ENCODE data around the gene SPATA13. TPM values are rescaled to one million over a fixed set of nuclear protein-coding genes. Genes with fewer than 3 reads are reported as not detected.
A peak's percentile ranks its signal among the peaks of the same experiment; 100 is the strongest.

Gene SPATA13
- total and polyA plus RNA-seq, 4 donors = 10.5 to 36.7 (median 20.1) TPM

DNA sequence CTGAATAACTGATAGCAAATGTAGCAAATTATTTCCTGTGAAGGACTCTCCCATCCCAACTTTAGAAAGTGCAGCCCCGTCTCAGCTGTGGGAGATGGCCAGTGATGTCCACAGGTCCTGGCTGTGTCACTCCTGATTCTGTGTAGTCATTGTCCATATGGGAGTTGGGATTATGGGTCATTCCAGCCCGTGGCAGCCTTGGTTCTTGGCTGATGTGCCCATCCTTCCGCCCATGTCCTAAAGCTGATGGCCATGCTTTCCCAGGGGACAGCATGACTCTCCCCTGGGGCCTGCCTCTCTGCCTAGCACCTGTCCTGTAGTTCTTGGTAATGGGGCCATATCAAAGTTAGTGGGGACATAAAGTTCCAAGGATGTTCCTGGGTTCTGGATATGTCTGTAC lies 104.9 kb downstream of the SPATA13 start:
- 94% methylated on average over 3 of the region's 3 CpGs for WGBS, 2 donors
- no peaks in the 10 kb centered on the region for H3K36me3 ChIP-seq (ENCODE audit: control insufficient read depth in 4 of 4, insufficient read depth in 4 of 4, low read length in 4 of 4)
- H3K27ac ChIP-seq (ENCODE audit: low read depth in 1 of 2, low read length in 1 of 2) = no peak overlapping the region

GRCh38 chr13:24267274-24267673 lies 106.8 kb downstream of the SPATA13 start:
- no peaks in the 10 kb centered on the region for H3K27me3 ChIP-seq (ENCODE audit: control insufficient read depth in 3 of 3, insufficient read depth in 3 of 3, low read length in 2 of 3)
- no peaks in the 10 kb centered on the region for H3K9me3 ChIP-seq (ENCODE audit: control insufficient read depth in 4 of 4, insufficient read depth in 3 of 4, low read length in 3 of 4)
- no peak overlapping the region for H3K4me3 ChIP-seq
- no peak for ATAC-seq (ENCODE audit: insufficient read depth, low FRiP score)
- H3K9ac ChIP-seq (ENCODE audit: insufficient read depth in 1 of 2, low read length in 2 of 2) = no peak overlapping the region
- WGBS, 2 donors = 2 to 4% methylated on average over 3 of the region's 3 CpGs
- TF ChIP-seq CTCF (IDR thresholded peaks at IDR 0.05; ENCODE audit: control extremely low read depth, extremely low read depth) = no peak
- peaks cover 2 to 33% (median 18%) of the 10 kb centered on the region in 5 donors for H3K4me1 ChIP-seq (ENCODE audit: control insufficient read depth in 5 of 5, insufficient read depth in 5 of 5, low read length in 5 of 5)
- peak overlapping the region; percentile 44 to 76 for H3K27ac ChIP-seq (ENCODE audit: low read depth in 1 of 2, low read length in 1 of 2)
- no peak for DNase-seq
- no peaks in the 10 kb centered on the region for H3K36me3 ChIP-seq (ENCODE audit: control insufficient read depth in 4 of 4, insufficient read depth in 4 of 4, low read length in 4 of 4)

More for the DNA sequence above, 104.9 kb downstream of the SPATA13 start:
- H3K4me1 ChIP-seq (ENCODE audit: control insufficient read depth in 5 of 5, insufficient read depth in 5 of 5, low read length in 5 of 5) = peaks cover 2 to 24% (median 5%) of the 10 kb centered on the region in 5 donors
- no peaks in the 10 kb centered on the region for H3K9me3 ChIP-seq (ENCODE audit: control insufficient read depth in 4 of 4, insufficient read depth in 3 of 4, low read length in 3 of 4)
- DNase-seq = no peak
- H3K4me3 ChIP-seq = no peak overlapping the region
- H3K27me3 ChIP-seq (ENCODE audit: control insufficient read depth in 3 of 3, insufficient read depth in 3 of 3, low read length in 2 of 3) = no peaks in the 10 kb centered on the region
- no peak for TF ChIP-seq CTCF (IDR thresholded peaks at IDR 0.05; ENCODE audit: control extremely low read depth, extremely low read depth)
- ATAC-seq (ENCODE audit: insufficient read depth, low FRiP score) = no peak
- H3K9ac ChIP-seq (ENCODE audit: insufficient read depth in 1 of 2, low read length in 2 of 2) = no peak overlapping the region

- no peak for DNase-seq
- WGBS, 2 donors = 88 to 95% methylated on average over 2 of the region's 2 CpGs
- no peaks in the 10 kb centered on the region for H3K36me3 ChIP-seq (ENCODE audit: control insufficient read depth in 4 of 4, insufficient read depth in 4 of 4, low read length in 4 of 4)
- H3K27me3 ChIP-seq (ENCODE audit: control insufficient read depth in 3 of 3, insufficient read depth in 3 of 3, low read length in 2 of 3) = no peaks in the 10 kb centered on the region
- TF ChIP-seq CTCF (IDR thresholded peaks at IDR 0.05; ENCODE audit: control extremely low read depth, extremely low read depth) = no peak
- peaks cover 2 to 34% (median 24%) of the 10 kb centered on the region in 5 donors for H3K4me1 ChIP-seq (ENCODE audit: control insufficient read depth in 5 of 5, insufficient read depth in 5 of 5, low read length in 5 of 5)
- peak overlapping the region; percentile 33 to 48 for H3K27ac ChIP-seq (ENCODE audit: low read depth in 1 of 2, low read length in 1 of 2)
- no peak overlapping the region for H3K4me3 ChIP-seq
- H3K9me3 ChIP-seq (ENCODE audit: control insufficient read depth in 4 of 4, insufficient read depth in 3 of 4, low read length in 3 of 4) = no peaks in the 10 kb centered on the region
- no peak overlapping the region for H3K9ac ChIP-seq (ENCODE audit: insufficient read depth in 1 of 2, low read length in 2 of 2)
- ATAC-seq (ENCODE audit: insufficient read depth, low FRiP score) = no peak
Observed at GRCh38 chr13:24267801-24268200, 107.3 kb downstream of the SPATA13 start.

DNA sequence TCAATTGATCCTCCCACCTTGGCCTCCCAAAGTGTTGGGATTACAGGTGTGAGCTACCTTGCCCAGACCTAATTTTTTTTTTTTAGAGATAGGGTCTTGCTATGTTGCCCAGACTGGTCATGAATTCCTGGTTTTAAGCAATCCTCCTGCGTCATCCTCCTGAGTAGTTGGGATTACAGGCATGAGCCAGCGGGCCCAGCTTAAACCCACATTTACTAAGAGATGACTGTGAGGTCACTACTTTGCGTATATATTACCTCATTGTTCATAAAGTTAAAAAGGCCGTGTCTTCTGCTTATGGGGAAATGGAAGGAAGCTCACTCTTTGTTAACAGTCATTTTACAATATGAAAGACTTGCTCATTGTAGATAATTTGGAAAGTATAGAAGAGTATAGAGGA lies 109.3 kb downstream of the SPATA13 start:
- DNase-seq (no peak), ATAC-seq (ENCODE audit: insufficient read depth, low FRiP score) (no peak)
- H3K4me3 ChIP-seq = no peak overlapping the region
- WGBS, 2 donors = 46 to 82% methylated on average over 4 of the region's 4 CpGs
- no peak overlapping the region for H3K9ac ChIP-seq (ENCODE audit: insufficient read depth in 1 of 2, low read length in 2 of 2)
- no peak overlapping the region for H3K27ac ChIP-seq (ENCODE audit: low read depth in 1 of 2, low read length in 1 of 2)
- no peaks in the 10 kb centered on the region for H3K9me3 ChIP-seq (ENCODE audit: control insufficient read depth in 4 of 4, insufficient read depth in 3 of 4, low read length in 3 of 4)
- H3K36me3 ChIP-seq (ENCODE audit: control insufficient read depth in 4 of 4, insufficient read depth in 4 of 4, low read length in 4 of 4) = no peaks in the 10 kb centered on the region
- no peak for TF ChIP-seq CTCF (IDR thresholded peaks at IDR 0.05; ENCODE audit: control extremely low read depth, extremely low read depth)
- no peaks in the 10 kb centered on the region for H3K27me3 ChIP-seq (ENCODE audit: control insufficient read depth in 3 of 3, insufficient read depth in 3 of 3, low read length in 2 of 3)
- H3K4me1 ChIP-seq (ENCODE audit: control insufficient read depth in 5 of 5, insufficient read depth in 5 of 5, low read length in 5 of 5) = peaks cover 11 to 45% (median 22%) of the 10 kb centered on the region in 5 donors
